Liver (tissue), 9 donors: ENCODE results near the gene SORBS2. TPM values are rescaled to one million over a fixed set of nuclear protein-coding genes. Genes with fewer than 3 reads are reported as not detected.
A peak's percentile ranks its signal among the peaks of the same experiment; 100 is the strongest.

ENCODE experiments used
- DNase-seq: peaks from one replicate; pipeline ENCODE4 v3.0.0-alpha.2; 2017; ENCODE audit warnings: low spot score
- H3K27ac ChIP-seq, 2 donors: one replicate each; pipeline ENCODE4 v1.7.0; 2013; ENCODE audit warnings: inconsistent platforms in 2 of 2, low read length in 2 of 2, control low read depth in 1 of 2, low read depth in 1 of 2, mild to moderate bottlenecking in 1 of 2
- H3K27me3 ChIP-seq, 4 donors: one replicate each; pipeline versions ENCODE4 v1.6.1 to v1.7.0; 2013; ENCODE audit warnings: low read length in 3 of 4, inconsistent platforms in 1 of 4, mild to moderate bottlenecking in 1 of 4, moderate library complexity in 1 of 4; ENCODE audit not compliant: control insufficient read depth in 4 of 4, insufficient read depth in 4 of 4
- H3K36me3 ChIP-seq, 4 donors: one replicate each; pipeline versions ENCODE4 v1.6.1 to v1.7.0; 2013; ENCODE audit warnings: low read length in 3 of 4, mild to moderate bottlenecking in 3 of 4, low read depth in 1 of 4, moderate library complexity in 1 of 4; ENCODE audit not compliant: control insufficient read depth in 4 of 4, insufficient read depth in 3 of 4
- H3K4me1 ChIP-seq, 4 donors: one replicate each; pipeline versions ENCODE4 v1.6.1 to v1.7.0; 2013; ENCODE audit warnings: low read length in 3 of 4, mild to moderate bottlenecking in 3 of 4, moderate library complexity in 1 of 4; ENCODE audit not compliant: control insufficient read depth in 4 of 4, insufficient read depth in 4 of 4
- H3K4me3 ChIP-seq, 3 donors: one replicate each; pipeline versions ENCODE4 v1.6.1 to v1.7.0; 2013; ENCODE audit warnings: low read length in 3 of 3, control low read depth in 1 of 3, low read depth in 1 of 3, mild to moderate bottlenecking in 1 of 3
- H3K9ac ChIP-seq, 2 donors: one replicate each; pipeline ENCODE4 v1.7.0; 2013; ENCODE audit warnings: low read length in 2 of 2, mild to moderate bottlenecking in 2 of 2, moderate library complexity in 2 of 2, control low read depth in 1 of 2, low read depth in 1 of 2
- H3K9me3 ChIP-seq, 4 donors: one replicate each; pipeline versions ENCODE4 v1.6.1 to v1.7.0; 2013; ENCODE audit warnings: low read length in 3 of 4; ENCODE audit not compliant: control insufficient read depth in 4 of 4
- FOXA1 ChIP-seq: IDR thresholded peaks from 2 replicates; pipeline ENCODE4 v1.6.1; 2016; ENCODE audit warnings: antibody characterized with exemption
- FOXA2 ChIP-seq: IDR thresholded peaks from 2 replicates; pipeline ENCODE4 v1.6.1; 2016; ENCODE audit warnings: antibody characterized with exemption
- GABPA ChIP-seq, 2 donors: IDR thresholded peaks in 1 of 2; conservative IDR thresholded peaks in 1 of 2; 2 replicates each; pipeline ENCODE4 v1.6.1; 2016; ENCODE audit warnings: antibody characterized with exemption in 2 of 2, mild to moderate bottlenecking in 1 of 2, moderate library complexity in 1 of 2
- HNF4A ChIP-seq, 2 donors: conservative IDR thresholded peaks; 2 replicates each; pipeline ENCODE4 v1.6.1; 2016; ENCODE audit warnings: antibody characterized with exemption in 2 of 2, mild to moderate bottlenecking in 2 of 2
- HNF4G ChIP-seq: IDR thresholded peaks from 2 replicates; pipeline ENCODE4 v1.6.1; 2016; ENCODE audit warnings: antibody characterized with exemption
- JUND ChIP-seq, 2 donors: IDR thresholded peaks; 2 replicates each; pipeline ENCODE4 v1.6.1; 2016; ENCODE audit warnings: antibody characterized with exemption in 2 of 2
- RXRA ChIP-seq, 2 donors: IDR thresholded peaks; 2 replicates each; pipeline ENCODE4 v1.6.1; 2017 to 2018; ENCODE audit warnings: antibody characterized with exemption in 2 of 2, mild to moderate bottlenecking in 1 of 2
- SP1 ChIP-seq: IDR thresholded peaks from 2 replicates; pipeline ENCODE4 v1.6.1; 2018; ENCODE audit warnings: antibody characterized with exemption, mild to moderate bottlenecking
- TAF1 ChIP-seq: conservative IDR thresholded peaks from 2 replicates; pipeline ENCODE4 v1.6.1; 2016; ENCODE audit warnings: antibody characterized with exemption, mild to moderate bottlenecking
- YY1 ChIP-seq: IDR thresholded peaks from 2 replicates; pipeline ENCODE4 v1.6.1; 2016; ENCODE audit warnings: antibody characterized with exemption, mild to moderate bottlenecking
- WGBS: extraction: QIAGEN DNeasy Blood & Tissue Kit; methylation state at CpG from one replicate; pipeline ENCODE4 v1.1.7; 2013; 5-methylcytosine and 5-hydroxymethylcytosine counted together
- polyA plus RNA-seq, 2 donors: library from polyadenylated mRNA; stranded (reverse) in 1 of 2; unstranded in 1 of 2; fragments of 200-250 nt in 1 of 2; fragments of >200 nt in 1 of 2; fragmentation: Nextera tagmentation in 1 of 2; extraction: Ambion mirVana in 1 of 2; gene quantifications; one replicate each; pipeline versions ENCODE4 v1.2.1 to v1.2.3, GENCODE V29; 2013 to 2015
- total RNA-seq, 2 donors: library from RNA; depleted of rRNA; stranded (reverse); fragments of >200 nt; gene quantifications; one replicate each; pipeline ENCODE4 v1.2.3, GENCODE V29; 2014
- TF ChIP-seq, protein P1 (sequence below): fragments of 150-350 bp; IDR thresholded peaks from 2 replicates; pipeline ENCODE4 v1.5.1; 2017; ENCODE audit warnings: improper control_type of control experiment, low read depth, low read length; ENCODE audit not compliant: missing input control
- TF ChIP-seq, protein P2 (sequence below): IDR thresholded peaks from 2 replicates; pipeline ENCODE4 v1.6.1; 2016; ENCODE audit warnings: antibody characterized with exemption
- TF ChIP-seq, protein P3 (sequence below): IDR thresholded peaks from 2 replicates; pipeline ENCODE4 v1.6.1; 2016; ENCODE audit warnings: antibody characterized with exemption
- TF ChIP-seq, protein P4 (sequence below): IDR thresholded peaks from 2 replicates; pipeline ENCODE4 v1.6.1; 2016; ENCODE audit warnings: antibody characterized with exemption
- TF ChIP-seq, protein P5 (sequence below): IDR thresholded peaks from 2 replicates; pipeline ENCODE4 v1.6.1; 2016; ENCODE audit warnings: antibody characterized with exemption, mild to moderate bottlenecking
- donor health status: healthy.
- donor health status: healthy.
- donor health status: healthy.
- donor health status: healthy.
- donor health status: healthy.

The SORBS2 gene
- total and polyA plus RNA-seq, 4 donors = 23.3 to 136 (median 59.6) TPM

DNA sequence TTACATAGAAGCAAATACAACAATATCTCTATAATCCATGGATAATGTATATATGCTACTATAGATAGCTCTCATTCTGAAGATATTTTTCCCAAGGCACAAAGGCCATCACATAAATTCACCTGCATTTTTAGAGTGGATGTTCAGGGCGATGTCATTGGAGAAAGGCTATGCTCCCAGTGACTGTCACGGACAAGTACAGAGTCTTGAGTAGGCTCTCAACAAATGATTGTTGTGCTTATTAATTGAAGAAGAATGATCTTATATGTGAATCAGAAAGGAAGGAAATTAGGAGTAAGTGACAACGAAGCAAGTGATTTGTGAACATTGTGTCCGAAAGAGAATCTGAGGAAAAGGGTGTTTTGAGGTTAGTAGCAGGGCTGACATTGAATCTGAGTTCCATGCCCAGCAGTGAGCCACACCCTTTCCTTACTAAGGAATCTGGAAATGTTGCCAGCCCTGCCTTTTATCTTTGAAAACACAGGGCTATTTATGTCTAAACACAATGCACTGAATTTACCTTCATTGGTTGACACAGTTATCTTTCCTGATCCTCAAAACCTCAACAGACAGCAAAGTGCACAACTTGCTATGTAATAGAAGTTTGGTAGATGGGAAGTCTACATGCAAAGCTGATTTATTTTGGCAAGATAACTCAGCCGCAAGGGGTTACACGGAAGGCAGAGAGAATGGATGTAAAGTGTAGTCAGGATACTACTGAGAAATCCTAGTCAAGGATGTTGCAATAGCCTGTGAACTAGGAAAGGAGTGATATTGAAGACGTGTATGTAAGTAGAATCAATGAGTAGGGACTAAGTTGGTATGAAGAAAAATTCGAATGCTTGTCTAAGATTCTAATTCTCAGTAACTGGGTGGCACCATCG is 50.4 kb downstream of the SORBS2 start:
- Histone ChIP-seq H3K36me3 (peaks cover 0 to 6% (median 1%) of the 10 kb centered on the region in 4 donors), H3K4me1 (peaks cover 0 to 6% (median 0%) of the 10 kb centered on the region in 4 donors), H3K9ac (no peak overlapping the region), H3K27me3 (no peaks in the 10 kb centered on the region), H3K27ac (no peak overlapping the region), H3K9me3 (no peaks in the 10 kb centered on the region), H3K4me3 (no peak overlapping the region)
- DNase-seq = no peak
- peak; percentile 7 for TF ChIP-seq SP1
- TF ChIP-seq FOXA2 = no peak
- WGBS = 79% methylated on average over 9 of the region's 9 CpGs

DNA sequence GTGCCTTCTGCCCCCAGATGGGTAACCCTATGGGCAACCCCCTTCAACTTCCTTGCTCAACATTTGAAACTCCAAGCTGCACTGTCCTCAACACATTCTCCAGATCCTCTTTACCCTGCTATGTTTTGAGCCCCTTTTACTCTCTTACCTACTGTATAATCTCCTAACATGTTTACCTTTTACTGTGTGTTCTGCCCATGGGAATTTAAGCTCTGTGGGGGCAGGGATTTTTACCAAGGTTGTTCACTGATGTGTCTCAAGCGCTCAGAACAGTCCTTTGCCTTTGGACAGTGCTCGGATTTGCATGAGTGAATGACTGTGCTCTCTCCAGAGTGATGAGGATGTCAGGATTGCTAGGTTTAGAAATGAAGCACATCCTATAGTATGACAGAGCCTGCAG is 53.2 kb downstream of the SORBS2 start:
- H3K9ac ChIP-seq = no peak overlapping the region
- H3K4me3 ChIP-seq = no peak overlapping the region
- no peak for DNase-seq
- no peak overlapping the region for H3K27ac ChIP-seq
- peaks cover 0 to 4% (median 0%) of the 10 kb centered on the region in 4 donors for H3K4me1 ChIP-seq
- H3K27me3 ChIP-seq = no peaks in the 10 kb centered on the region
- WGBS = 92% methylated on average over 2 of the region's 2 CpGs
- no peaks in the 10 kb centered on the region for H3K9me3 ChIP-seq
- TF ChIP-seq HNF4G (no peak), HNF4A (conservative IDR thresholded peaks at IDR 0.05) (no peak), FOXA2 (no peak), YY1 (no peak), JUND (IDR thresholded peaks at IDR 0.05) (no peak), GABPA (IDR thresholded peaks at IDR 0.05 in 1 of 2, conservative IDR thresholded peaks at IDR 0.05 in 1 of 2) (no peak)
- TF ChIP-seq, protein P1, sequence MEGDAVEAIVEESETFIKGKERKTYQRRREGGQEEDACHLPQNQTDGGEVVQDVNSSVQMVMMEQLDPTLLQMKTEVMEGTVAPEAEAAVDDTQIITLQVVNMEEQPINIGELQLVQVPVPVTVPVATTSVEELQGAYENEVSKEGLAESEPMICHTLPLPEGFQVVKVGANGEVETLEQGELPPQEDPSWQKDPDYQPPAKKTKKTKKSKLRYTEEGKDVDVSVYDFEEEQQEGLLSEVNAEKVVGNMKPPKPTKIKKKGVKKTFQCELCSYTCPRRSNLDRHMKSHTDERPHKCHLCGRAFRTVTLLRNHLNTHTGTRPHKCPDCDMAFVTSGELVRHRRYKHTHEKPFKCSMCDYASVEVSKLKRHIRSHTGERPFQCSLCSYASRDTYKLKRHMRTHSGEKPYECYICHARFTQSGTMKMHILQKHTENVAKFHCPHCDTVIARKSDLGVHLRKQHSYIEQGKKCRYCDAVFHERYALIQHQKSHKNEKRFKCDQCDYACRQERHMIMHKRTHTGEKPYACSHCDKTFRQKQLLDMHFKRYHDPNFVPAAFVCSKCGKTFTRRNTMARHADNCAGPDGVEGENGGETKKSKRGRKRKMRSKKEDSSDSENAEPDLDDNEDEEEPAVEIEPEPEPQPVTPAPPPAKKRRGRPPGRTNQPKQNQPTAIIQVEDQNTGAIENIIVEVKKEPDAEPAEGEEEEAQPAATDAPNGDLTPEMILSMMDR = no peak
- TF ChIP-seq, protein P2, sequence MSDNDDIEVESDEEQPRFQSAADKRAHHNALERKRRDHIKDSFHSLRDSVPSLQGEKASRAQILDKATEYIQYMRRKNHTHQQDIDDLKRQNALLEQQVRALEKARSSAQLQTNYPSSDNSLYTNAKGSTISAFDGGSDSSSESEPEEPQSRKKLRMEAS = no peak
- peaks cover 0 to 9% (median 1%) of the 10 kb centered on the region in 4 donors for H3K36me3 ChIP-seq

DNA sequence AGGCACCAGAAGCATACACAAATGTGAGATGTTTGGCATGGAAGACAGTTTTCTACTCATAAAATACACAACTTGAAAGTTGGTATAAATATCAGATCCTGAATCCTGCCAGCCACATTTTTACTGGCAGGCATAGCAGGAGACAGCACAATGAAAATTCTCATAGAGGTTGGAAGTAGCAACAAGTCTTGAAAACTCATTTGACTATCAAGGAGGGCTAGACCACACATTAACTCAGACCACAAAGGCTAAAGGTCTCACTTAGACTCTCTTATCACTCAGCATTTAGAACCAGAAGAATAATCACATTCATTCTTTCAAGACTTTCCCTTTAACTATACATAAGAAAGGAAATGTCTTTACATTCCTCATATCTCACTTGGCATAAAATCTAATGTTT is 56.5 kb downstream of the SORBS2 start:
- no peak overlapping the region for H3K9ac ChIP-seq
- no peak for DNase-seq
- peaks cover 0 to 9% (median 0%) of the 10 kb centered on the region in 4 donors for H3K36me3 ChIP-seq
- H3K4me3 ChIP-seq = no peak overlapping the region
- H3K9me3 ChIP-seq = no peaks in the 10 kb centered on the region
- peaks cover 0 to 7% (median 0%) of the 10 kb centered on the region in 4 donors for H3K4me1 ChIP-seq
- no peak overlapping the region for H3K27ac ChIP-seq
- H3K27me3 ChIP-seq = no peaks in the 10 kb centered on the region
- TF ChIP-seq, protein P3, sequence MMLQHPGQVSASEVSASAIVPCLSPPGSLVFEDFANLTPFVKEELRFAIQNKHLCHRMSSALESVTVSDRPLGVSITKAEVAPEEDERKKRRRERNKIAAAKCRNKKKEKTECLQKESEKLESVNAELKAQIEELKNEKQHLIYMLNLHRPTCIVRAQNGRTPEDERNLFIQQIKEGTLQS = no peak
- TF ChIP-seq, protein P2 = no peak
- TF ChIP-seq JUND (IDR thresholded peaks at IDR 0.05) = no peak
- TF ChIP-seq, protein P1 = no peak
- no peak for TF ChIP-seq YY1
- TF ChIP-seq GABPA (IDR thresholded peaks at IDR 0.05 in 1 of 2, conservative IDR thresholded peaks at IDR 0.05 in 1 of 2) = no peak
- no peak for TF ChIP-seq HNF4A (conservative IDR thresholded peaks at IDR 0.05)
- TF ChIP-seq FOXA1 = no peak
- TF ChIP-seq HNF4G = no peak
- TF ChIP-seq, protein P4, sequence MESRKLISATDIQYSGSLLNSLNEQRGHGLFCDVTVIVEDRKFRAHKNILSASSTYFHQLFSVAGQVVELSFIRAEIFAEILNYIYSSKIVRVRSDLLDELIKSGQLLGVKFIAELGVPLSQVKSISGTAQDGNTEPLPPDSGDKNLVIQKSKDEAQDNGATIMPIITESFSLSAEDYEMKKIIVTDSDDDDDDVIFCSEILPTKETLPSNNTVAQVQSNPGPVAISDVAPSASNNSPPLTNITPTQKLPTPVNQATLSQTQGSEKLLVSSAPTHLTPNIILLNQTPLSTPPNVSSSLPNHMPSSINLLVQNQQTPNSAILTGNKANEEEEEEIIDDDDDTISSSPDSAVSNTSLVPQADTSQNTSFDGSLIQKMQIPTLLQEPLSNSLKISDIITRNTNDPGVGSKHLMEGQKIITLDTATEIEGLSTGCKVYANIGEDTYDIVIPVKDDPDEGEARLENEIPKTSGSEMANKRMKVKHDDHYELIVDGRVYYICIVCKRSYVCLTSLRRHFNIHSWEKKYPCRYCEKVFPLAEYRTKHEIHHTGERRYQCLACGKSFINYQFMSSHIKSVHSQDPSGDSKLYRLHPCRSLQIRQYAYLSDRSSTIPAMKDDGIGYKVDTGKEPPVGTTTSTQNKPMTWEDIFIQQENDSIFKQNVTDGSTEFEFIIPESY = no peak
- no peak for TF ChIP-seq RXRA (IDR thresholded peaks at IDR 0.05)
- no peak for TF ChIP-seq TAF1
- TF ChIP-seq, protein P5, sequence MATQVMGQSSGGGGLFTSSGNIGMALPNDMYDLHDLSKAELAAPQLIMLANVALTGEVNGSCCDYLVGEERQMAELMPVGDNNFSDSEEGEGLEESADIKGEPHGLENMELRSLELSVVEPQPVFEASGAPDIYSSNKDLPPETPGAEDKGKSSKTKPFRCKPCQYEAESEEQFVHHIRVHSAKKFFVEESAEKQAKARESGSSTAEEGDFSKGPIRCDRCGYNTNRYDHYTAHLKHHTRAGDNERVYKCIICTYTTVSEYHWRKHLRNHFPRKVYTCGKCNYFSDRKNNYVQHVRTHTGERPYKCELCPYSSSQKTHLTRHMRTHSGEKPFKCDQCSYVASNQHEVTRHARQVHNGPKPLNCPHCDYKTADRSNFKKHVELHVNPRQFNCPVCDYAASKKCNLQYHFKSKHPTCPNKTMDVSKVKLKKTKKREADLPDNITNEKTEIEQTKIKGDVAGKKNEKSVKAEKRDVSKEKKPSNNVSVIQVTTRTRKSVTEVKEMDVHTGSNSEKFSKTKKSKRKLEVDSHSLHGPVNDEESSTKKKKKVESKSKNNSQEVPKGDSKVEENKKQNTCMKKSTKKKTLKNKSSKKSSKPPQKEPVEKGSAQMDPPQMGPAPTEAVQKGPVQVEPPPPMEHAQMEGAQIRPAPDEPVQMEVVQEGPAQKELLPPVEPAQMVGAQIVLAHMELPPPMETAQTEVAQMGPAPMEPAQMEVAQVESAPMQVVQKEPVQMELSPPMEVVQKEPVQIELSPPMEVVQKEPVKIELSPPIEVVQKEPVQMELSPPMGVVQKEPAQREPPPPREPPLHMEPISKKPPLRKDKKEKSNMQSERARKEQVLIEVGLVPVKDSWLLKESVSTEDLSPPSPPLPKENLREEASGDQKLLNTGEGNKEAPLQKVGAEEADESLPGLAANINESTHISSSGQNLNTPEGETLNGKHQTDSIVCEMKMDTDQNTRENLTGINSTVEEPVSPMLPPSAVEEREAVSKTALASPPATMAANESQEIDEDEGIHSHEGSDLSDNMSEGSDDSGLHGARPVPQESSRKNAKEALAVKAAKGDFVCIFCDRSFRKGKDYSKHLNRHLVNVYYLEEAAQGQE = no peak
